ENCODE measurements around the gene ARHGEF4.

Gene ARHGEF4

GRCh38 chr2:130849896-130850787 lies 13.4 kb downstream of the ARHGEF4 start:
- TF ChIP-seq, protein P1, sequence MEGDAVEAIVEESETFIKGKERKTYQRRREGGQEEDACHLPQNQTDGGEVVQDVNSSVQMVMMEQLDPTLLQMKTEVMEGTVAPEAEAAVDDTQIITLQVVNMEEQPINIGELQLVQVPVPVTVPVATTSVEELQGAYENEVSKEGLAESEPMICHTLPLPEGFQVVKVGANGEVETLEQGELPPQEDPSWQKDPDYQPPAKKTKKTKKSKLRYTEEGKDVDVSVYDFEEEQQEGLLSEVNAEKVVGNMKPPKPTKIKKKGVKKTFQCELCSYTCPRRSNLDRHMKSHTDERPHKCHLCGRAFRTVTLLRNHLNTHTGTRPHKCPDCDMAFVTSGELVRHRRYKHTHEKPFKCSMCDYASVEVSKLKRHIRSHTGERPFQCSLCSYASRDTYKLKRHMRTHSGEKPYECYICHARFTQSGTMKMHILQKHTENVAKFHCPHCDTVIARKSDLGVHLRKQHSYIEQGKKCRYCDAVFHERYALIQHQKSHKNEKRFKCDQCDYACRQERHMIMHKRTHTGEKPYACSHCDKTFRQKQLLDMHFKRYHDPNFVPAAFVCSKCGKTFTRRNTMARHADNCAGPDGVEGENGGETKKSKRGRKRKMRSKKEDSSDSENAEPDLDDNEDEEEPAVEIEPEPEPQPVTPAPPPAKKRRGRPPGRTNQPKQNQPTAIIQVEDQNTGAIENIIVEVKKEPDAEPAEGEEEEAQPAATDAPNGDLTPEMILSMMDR (IDR thresholded peaks at IDR 0.05; ENCODE audit: control insufficient read depth, insufficient read depth, low read depth, low read length, missing control alignments) = no peak
- no peak overlapping the region for H3K4me3 ChIP-seq (ENCODE audit: control insufficient read depth, low read depth, low read length)
- DNase-seq (ENCODE audit: low read depth) = no peak

- H3K4me3 ChIP-seq (ENCODE audit: control insufficient read depth, low read depth, low read length) = no peak overlapping the region
- DNase-seq (ENCODE audit: low read depth) = no peak
Observed at GRCh38 chr2:130850788-130851623, 14.3 kb downstream of the ARHGEF4 start.

GRCh38 chr2:130851624-130852382 lies 15.1 kb downstream of the ARHGEF4 start:
- TF ChIP-seq, protein P1 (IDR thresholded peaks at IDR 0.05; ENCODE audit: control insufficient read depth, insufficient read depth, low read depth, low read length, missing control alignments) = no peak
- no peak for DNase-seq (ENCODE audit: low read depth)
- H3K4me3 ChIP-seq (ENCODE audit: control insufficient read depth, low read depth, low read length) = no peak overlapping the region

More at GRCh38 chr2:130850788-130851623, 14.3 kb downstream of the ARHGEF4 start:
- TF ChIP-seq, protein P1 (IDR thresholded peaks at IDR 0.05; ENCODE audit: control insufficient read depth, insufficient read depth, low read depth, low read length, missing control alignments) = no peak

GRCh38 chr2:130852521-130853115 lies 15.9 kb downstream of the ARHGEF4 start:
- no peak for DNase-seq (ENCODE audit: low read depth)
- TF ChIP-seq, protein P1 (IDR thresholded peaks at IDR 0.05; ENCODE audit: control insufficient read depth, insufficient read depth, low read depth, low read length, missing control alignments) = no peak

GRCh38 chr2:130853391-130853790 lies 16.7 kb downstream of the ARHGEF4 start:
- TF ChIP-seq, protein P1 (IDR thresholded peaks at IDR 0.05; ENCODE audit: control insufficient read depth, insufficient read depth, low read depth, low read length, missing control alignments) = no peak
- no peak for DNase-seq (ENCODE audit: low read depth)
- H3K4me3 ChIP-seq (ENCODE audit: control insufficient read depth, low read depth, low read length) = no peak overlapping the region

More at GRCh38 chr2:130852521-130853115, 15.9 kb downstream of the ARHGEF4 start:
- no peak overlapping the region for H3K4me3 ChIP-seq (ENCODE audit: control insufficient read depth, low read depth, low read length)
